ENCODE measurements around the gene MYBPC2.
A peak's percentile ranks its signal among the peaks of the same experiment; 100 is the strongest.

Gene MYBPC2

DNA sequence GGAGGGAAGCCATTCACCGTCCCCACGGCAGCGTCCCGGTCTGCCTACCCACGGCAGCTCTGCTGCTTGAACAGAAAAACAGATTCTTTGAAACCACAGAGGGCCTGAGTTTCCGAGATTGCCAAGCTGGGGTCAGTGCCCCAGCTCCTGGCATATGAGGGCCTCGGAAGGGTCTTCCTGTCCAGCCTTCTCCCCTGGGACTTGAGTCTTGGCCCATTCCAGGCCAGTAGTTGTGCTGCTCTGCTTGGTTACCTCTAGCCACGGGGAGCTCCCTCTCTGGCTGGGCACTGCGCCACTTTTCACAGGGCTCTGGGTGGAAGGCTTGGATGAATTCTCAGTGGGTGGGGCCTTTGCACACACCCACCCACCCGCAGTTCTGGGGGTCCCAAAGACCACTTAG, 22.6 kb upstream of the MYBPC2 start:
- no peak for DNase-seq

DNA sequence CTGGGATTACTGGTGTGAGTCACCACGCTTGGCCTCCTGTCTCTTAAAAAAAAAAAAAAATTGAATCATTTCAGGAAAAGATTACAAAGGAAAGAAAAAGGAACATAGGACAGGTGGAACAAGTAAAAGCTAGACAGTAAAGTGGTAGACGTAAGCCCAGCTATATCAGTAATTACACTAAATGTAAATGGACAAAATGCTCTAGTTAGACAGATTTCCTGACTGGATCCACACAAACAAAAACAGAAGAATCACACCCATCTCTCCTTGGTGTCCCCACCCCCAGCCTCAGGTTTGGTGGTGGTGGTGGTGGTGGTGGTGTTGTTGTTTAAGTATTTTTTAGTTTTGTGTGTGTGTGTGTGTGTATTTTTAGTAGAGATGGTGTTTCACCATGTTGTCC, 20.3 kb upstream of the MYBPC2 start:
- no peak for DNase-seq

DNA sequence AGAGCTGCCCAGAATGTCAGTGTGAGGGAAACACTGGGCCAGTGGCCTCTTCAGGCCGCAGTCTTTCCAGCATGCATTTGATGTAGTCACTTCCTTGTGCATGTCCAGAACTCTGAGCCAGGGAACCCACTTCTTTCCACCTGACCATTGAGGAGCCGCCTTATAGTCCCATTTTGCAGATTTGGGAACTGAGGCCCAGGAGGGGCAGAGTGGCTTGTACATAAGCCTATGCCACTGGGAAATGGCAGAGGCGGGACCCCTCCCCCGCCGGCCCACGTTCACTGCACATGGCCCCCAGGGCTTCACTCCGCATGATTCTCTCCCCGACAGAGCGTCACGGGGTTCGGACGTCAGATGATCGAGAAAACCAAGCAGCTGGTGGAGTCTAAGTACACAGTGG, 19.6 kb upstream of the MYBPC2 start:
- DNase-seq: no peak

DNA sequence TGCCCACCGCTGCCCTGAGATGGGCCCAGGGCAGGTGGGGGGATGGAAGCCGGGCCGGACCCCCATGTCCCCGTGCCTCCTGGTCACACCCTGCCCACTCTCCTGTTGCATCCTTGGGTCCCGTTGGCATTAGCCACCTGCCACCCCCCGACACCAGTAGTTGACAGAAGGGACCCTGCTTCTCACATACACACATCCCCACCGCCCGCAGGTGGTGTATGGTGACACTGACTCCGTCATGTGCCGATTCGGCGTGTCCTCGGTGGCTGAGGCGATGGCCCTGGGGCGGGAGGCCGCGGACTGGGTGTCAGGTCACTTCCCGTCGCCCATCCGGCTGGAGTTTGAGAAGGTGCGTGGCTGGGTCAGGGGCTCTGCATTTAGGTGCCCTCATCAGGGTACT, 19.2 kb upstream of the MYBPC2 start:
- DNase-seq: no peak

DNA sequence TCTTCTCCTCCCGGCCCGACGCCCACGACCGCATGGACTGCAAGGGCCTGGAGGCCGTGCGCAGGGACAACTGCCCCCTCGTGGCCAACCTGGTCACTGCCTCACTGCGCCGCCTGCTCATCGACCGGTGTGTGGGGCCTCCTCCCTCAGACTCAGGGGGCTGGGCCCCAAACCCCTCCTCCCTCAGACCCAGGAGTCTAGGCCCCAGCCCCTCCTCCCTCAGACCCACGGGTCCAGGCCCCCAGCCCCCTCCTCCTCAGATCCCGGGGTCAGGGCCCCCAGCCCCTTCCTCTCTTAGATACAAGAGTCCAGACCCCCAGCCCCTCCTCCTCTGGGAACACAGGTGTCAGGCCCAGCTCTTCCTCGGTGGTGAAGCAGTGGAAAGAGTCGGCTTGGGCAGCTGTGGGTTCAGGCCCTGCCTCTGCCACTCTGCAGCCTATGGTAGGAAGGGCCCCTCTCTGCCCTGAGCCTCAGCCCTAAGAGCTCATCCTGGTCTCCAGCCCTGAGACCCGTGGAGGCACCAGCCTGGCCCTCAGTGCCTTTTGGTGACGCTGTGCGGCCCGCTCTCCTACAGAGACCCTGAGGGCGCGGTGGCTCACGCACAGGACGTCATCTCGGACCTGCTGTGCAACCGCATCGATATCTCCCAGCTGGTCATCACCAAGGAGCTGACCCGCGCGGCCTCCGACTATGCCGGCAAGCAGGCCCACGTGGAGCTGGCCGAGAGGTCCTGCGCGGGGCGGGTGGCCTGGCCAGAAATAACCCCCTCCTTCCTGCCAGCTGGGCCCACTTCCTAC, 17.6 kb upstream of the MYBPC2 start:
- DNase-seq: peak; percentile 6

DNA sequence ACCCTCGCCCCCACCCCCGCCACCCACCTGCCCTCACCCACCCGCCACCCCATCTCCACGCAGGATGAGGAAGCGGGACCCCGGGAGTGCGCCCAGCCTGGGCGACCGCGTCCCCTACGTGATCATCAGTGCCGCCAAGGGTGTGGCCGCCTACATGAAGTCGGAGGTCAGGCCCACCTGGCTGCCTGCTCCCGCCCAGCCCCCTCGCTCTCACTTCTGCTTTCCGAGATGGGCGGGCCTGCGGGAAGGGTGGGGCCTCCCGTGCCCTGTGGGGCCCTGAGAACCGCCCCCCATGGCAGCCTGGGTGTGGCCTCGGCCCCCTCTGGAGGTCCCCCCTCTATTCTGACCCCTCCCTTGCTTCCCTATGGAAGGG, 17.0 kb upstream of the MYBPC2 start:
- no peak for DNase-seq

DNA sequence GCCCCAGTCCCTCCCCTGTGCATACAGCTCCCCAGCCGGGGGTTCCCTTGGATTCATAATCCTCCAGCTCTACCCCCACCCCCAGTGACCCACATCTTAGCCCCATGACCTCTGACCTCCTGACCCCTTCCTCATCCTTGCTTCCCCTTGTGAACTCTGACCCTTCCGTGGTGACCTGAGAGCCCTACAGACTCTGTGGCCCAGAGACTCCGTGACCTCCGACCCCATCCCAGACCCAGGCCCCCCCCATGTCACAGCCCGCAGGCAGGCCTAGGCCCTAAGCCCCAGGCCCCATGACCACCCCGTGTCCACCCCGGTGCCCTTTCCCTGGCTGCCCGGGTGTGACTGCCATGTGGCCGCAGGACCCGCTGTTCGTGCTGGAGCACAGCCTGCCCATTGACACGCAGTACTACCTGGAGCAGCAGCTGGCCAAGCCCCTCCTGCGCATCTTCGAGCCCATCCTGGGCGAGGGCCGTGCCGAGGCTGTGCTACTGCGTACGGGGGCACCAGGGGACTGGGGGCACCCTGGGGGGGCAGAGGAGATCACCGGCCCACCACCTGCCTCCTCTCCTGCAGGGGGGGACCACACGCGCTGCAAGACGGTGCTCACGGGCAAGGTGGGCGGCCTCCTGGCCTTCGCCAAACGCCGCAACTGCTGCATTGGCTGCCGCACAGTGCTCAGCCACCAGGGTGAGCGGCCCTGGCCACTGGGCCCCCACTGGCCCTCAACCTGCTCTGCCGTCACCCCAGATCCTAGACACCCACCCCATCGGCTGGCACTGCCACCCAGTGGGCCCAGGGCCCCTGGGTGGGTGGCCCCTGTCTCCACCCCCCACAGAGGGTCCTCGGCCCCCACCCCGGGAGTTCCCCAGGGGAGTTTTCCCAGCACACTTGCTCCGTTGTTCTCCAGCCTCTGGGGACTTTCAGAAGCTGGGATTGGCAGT, 16.4 kb upstream of the MYBPC2 start:
- DNase-seq: no peak

DNA sequence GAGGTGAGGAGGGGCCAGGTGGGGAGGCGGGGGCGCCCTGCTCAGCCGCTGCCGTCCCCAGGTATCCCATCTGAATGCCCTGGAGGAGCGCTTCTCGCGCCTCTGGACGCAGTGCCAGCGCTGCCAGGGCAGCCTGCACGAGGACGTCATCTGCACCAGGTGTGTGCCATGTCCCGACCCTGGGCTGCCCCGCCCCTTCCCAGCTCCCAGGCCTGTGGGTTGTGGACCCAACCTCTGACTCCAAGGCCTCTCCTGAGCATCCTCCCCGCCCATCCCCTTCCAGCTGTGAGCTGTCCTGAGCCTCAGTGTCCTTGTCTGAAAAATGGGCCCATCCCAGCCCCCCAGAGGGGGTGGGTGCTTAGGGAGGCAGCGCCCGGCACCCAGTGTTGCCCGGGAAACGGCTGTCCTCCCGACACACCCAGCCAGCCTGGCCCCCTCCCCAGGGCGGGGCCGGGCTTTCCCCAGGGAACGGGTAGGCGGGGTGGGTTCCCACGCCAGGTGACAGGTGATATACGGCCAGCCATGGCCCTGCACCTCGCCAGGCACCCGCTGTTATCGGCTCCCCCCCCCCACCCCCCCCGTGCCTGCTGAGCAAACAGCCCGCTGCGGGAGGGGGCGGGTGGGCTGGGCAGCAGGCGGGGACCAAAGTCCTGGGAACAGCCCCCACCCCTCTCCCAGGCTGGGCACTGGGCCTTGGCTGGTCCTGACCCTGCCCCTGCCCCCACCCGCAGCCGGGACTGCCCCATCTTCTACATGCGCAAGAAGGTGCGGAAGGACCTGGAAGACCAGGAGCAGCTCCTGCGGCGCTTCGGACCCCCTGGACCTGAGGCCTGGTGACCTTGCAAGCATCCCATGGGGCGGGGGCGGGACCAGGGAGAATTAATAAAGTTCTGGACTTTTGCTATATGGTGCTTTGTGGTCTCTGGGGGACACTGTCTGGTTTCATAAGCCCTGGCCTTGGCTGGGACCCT, 15.3 kb upstream of the MYBPC2 start:
- no peak for DNase-seq

DNA sequence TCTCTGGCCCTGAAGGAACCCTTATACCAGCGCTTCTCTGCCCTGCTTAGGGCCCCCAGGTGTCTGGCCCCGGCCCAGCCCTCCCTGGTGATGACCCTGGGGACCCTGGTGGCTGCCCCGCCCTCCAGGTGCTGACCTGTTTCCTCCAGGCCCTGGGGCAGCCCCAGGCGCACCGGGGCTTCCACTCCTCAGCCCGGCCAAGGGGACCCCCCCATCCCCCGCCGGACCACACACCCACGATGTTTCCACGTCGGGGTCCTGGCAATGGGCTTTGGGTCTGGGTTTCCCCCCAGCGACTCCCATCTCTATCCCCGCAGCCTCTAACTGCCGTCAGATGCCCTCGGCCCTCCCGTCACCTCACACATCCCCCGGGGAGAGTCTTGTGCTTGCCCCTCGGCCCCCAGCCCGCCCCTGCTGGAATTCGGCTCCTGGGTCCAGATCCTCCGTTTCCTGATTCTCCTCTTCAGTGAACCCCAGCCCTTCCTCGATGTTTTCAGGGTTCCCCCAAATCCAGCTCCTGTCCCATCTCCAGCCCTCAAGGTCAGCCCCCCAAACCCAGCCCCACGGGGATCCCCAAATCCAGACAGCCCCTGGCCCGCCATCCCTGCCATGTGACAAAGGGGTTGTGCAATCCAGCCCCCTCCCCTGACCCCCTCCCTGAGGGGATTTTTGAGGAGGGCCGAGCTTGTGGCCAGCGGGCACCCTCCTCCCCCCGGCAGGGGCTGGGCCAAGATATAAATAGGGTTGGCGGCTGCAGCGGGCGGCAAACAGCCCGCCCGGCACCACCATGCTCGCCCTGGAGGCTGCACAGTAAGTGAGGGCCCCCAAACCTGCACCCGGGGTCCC, 14.3 kb upstream of the MYBPC2 start, which contains the start of gene SPIB:
Gene SPIB, plus strand, starts transcription at position 763 of the 846 bp plus-strand sequence. Its CDS starts 25 bp downstream, at position 788.
- no peak for DNase-seq

DNA sequence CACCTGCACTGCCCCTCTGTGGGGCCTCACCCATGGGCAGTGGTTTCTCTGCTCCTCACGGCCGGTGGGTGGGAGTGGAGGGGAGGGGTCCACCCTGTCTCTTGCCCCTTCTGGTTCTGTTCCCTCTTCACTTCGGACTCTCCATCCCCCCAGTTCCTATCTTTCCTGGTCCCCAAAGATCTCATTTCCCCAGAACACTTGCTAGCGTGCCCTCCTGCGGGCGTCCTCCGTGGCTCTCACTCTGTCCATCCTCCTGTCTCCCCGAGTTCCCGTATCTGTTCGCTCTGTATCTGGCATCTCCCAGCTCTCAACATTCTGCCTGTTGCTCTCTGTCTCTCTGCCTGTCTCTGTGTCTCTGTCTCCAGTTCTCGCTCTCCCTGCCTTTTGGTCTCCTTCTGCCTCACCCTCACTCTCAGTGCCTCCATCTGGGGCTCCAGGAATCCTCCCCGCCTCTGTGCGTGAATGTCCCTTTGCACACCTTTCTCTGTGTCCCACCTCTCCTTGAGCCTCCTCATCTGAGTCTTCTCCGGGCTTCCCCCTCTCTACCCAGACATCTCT, 13.6 kb upstream of the MYBPC2 start:
- DNase-seq: no peak

DNA sequence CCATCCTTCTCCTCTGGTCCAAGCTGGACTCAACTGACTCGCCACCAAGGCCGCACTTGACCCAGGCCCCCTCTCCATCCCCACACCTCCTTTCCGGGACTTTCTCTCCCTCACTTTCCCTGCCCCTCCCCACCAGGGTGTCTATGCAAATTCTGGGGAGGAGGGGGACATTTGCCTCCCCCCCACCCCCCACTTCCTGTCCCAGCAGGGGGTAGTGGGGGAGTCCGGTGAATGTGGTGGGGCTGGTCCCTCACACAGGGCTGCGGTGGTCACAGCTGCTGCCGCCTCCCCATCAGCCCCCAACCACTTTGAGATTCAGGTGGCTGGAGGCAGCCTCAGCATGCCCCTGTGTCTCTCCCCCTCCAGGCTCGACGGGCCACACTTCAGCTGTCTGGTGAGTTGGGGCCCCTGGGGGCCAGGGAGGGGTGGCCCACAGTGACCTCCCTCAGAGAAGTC, 13.1 kb upstream of the MYBPC2 start:
- no peak for DNase-seq

DNA sequence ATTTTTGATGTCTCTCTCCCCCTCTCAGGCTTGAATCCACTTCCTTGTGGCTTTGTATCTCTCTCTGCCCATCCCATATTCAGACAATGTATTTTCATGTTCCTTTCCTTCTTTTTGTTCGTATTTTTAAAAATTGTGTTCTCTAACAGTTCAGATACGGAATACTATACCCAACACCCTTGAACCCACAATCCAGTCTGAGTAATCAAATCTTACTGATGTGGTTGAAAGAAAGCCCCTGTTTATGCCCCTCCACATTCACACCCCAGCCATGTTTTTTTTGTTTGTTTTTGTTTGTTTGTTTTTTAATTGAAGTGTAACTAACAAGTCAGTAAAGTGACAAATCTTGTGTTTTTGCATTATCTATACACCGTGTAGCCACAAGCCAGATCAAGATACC, 12.6 kb upstream of the MYBPC2 start:
- no peak for DNase-seq

DNA sequence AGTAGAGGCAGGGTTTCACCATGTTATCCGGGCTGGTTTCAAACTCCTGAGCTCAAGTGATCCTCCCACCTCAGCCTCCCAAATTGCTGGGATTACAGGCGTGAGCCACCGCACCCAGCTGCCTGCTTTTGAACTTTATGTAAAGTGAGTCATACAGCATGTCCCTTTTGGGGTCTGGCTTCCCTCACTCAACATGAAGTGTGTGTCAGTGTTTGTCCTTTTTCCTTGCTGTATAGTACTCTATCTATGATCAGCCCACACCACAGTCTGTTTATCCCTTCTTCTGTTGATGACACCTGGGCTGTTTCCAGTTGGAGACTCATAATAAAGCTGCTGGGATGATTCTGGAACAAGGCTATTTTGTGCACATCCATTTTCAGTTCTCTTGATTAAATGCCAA, 11.9 kb upstream of the MYBPC2 start:
- DNase-seq: no peak

DNA sequence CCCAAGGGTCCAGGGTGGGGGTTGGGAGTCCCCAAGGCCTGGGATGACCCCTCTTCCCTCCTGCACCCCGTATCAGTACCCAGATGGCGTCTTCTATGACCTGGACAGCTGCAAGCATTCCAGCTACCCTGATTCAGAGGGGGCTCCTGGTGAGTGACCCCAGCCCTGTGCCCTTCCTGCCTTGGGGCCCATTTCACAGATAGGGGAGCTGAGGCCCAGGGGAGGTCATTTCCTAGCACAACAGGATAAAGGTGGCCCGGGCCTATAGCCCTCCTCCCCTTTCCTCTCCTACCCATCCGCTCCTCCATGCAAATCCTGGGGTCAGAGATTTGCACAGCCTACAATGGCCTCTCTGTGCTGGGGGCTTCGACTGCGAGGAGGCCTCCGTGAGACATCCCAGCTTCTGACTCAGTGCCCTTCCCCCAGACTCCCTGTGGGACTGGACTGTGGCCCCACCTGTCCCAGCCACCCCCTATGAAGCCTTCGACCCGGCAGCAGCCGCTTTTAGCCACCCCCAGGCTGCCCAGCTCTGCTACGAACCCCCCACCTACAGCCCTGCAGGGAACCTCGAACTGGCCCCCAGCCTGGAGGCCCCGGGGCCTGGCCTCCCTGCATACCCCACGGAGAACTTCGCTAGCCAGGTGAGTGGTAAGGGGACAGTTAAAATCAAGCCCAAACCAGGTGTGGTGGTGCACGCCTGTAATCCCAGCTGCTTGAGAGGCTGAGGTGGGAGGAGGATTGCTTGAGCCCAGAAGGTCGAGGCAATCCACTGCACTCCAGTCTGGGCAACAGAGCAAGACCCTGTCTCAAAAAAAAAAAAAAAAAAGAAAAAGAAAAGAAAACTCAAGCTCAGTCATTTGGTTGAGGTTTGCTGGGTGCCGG, 10.1 kb upstream of the MYBPC2 start:
- no peak for DNase-seq

DNA sequence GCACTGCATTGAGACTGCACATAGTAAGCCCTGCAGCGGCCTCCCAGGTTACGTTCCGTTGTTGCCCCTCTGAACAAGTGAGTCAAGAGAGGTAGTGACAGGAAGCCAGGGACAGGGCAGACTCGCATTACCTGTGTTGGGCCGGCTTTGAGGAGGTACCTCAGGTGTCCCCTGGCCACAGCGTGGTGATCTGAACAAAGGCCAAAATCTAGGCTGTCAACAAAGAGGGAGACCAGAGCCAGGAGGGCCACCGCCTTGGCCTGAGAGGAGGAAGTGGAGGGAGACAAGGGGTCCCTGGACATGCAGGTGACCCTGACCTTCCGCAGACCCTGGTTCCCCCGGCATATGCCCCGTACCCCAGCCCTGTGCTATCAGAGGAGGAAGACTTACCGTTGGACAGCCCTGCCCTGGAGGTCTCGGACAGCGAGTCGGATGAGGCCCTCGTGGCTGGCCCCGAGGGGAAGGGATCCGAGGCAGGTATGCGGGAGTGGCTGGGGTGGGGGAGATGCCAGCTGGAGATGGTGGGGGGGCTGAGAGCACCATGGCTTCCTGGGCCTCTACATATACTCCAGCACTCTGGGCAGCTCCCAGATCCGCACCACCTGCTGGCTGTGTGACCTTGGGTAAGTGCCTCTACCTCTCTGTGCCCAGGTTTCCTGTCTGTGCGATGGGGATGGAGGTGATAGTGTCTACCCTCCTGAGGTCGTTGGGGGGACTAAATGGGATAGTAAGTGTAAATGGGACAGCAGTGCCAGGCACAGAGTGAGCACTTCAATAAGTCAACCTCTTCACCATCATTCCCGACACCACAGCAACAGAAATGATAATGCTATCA, 9.2 kb upstream of the MYBPC2 start:
- no peak for DNase-seq

DNA sequence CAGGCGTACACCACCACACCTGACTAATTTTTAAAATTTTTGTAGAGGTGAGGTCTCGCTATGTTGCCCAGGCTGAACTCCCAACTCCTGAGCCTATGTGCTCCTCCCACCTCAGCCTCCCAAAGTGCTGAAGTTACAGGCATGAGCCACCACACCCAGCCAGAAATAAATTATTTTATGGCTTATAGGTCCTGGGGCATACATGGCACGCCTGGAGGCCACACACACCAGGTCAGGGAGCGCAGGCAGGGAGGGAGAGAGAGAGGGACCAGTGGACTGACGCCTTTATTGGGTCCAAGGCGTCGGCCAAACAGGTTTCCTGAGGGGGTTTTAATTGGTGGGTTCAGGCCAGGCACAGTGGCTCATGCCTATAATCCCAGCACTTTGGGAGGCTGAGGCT, 7.1 kb upstream of the MYBPC2 start:
- no peak for DNase-seq

DNA sequence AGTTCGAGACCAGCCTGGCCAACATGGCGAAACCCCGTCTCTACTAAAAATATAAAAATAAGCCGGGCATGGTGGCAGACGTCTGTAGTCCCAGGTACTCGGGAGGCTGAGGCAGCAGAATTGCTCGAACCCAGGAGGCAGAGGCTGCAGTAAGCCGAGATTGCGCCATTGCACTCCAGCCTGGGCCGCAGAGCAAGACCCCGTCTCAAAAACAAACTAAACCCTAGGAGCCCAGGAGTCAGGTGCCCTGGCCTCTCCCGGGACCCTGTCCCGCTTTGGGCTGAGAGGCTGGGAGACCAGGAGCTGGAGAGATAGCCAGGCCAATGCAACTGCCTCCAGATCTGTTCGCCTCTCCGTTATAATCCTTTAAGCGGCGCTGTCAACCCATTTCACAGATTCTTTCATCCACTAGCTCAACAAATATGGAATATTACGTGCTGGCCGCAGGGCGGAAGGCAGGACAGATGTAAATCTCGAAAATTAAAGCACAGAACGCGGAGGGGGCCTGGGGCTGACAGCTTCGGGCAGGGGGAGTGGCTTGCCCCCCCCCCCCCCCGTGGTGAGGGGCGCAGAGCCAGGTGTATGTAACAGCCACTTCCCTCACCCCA, 5.3 kb upstream of the MYBPC2 start:
- no peak for DNase-seq

DNA sequence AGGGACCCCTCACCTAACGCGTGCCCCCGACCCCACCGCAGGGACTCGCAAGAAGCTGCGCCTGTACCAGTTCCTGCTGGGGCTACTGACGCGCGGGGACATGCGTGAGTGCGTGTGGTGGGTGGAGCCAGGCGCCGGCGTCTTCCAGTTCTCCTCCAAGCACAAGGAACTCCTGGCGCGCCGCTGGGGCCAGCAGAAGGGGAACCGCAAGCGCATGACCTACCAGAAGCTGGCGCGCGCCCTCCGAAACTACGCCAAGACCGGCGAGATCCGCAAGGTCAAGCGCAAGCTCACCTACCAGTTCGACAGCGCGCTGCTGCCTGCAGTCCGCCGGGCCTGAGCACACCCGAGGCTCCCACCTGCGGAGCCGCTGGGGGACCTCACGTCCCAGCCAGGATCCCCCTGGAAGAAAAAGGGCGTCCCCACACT, 4.7 kb upstream of the MYBPC2 start:
- DNase-seq: no peak

Measured in amniotic stem cell (primary cell).